ENCODE data around the gene NID1.

GRCh38 chr1:236095705-236096520, 31.0 kb upstream of the NID1 start:
- TF ChIP-seq FOXP4 (CRISPR knock-in tag; IDR thresholded peaks at IDR 0.05) (no peak), CTCF (IDR thresholded peaks at IDR 0.05) (no peak), NFYB (CRISPR knock-in tag; conservative IDR thresholded peaks at IDR 0.05; ENCODE audit: low read depth) (no peak), MAX (CRISPR knock-in tag; IDR thresholded peaks at IDR 0.05) (no peak), MYBL2 (CRISPR knock-in tag; IDR thresholded peaks at IDR 0.05) (no peak), CBFB (CRISPR knock-in tag; IDR thresholded peaks at IDR 0.05; ENCODE audit: low read depth) (no peak), KAT7 (CRISPR knock-in tag; IDR thresholded peaks at IDR 0.05; ENCODE audit: borderline replicate concordance) (no peak), NR2C2 (CRISPR knock-in tag; IDR thresholded peaks at IDR 0.05) (no peak), SP1 (CRISPR knock-in tag; conservative IDR thresholded peaks at IDR 0.05) (no peak)
